Measurements from ENCODE around the gene STXBP2.

Gene STXBP2

DNA sequence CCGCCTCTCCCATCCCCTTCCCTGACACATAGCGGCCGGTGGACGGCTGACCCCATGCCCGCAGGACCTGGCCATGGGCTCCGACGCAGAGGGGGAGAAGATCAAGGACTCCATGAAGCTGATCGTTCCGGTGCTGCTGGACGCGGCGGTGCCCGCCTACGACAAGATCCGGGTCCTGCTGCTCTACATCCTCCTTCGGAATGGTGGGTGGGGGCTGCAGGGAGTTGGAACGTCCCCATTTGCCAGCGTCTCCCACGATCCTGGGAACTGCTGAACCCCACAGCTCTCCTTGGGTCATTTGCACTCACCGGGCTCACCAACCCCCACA, 7.6 kb downstream of the STXBP2 start:
- Histone ChIP-seq H3K4me3 (no peak overlapping the region), H3K27ac (no peak overlapping the region)

- H3K4me3 ChIP-seq: no peak overlapping the region
- H3K27ac ChIP-seq: no peak overlapping the region
Measured at GRCh38 chr19:7645163-7645562, 8.3 kb downstream of the STXBP2 start.

- H3K27ac ChIP-seq: no peak overlapping the region
- no peak overlapping the region for H3K4me3 ChIP-seq
Measured at GRCh38 chr19:7645656-7646425, 8.9 kb downstream of the STXBP2 start.

GRCh38 chr19:7646426-7646700, 9.5 kb downstream of the STXBP2 start:
- Histone ChIP-seq H3K4me3 (no peak overlapping the region), H3K27ac (no peak overlapping the region)

GRCh38 chr19:7647156-7647555, 10.2 kb downstream of the STXBP2 start:
- Histone ChIP-seq H3K4me3 (no peak overlapping the region), H3K27ac (no peak overlapping the region)

GRCh38 chr19:7648265-7649014, 11.5 kb downstream of the STXBP2 start:
- no peak overlapping the region for H3K4me3 ChIP-seq
- H3K27ac ChIP-seq: no peak overlapping the region

- Histone ChIP-seq H3K27ac (no peak overlapping the region), H3K4me3 (no peak overlapping the region)
Measured at GRCh38 chr19:7650148-7650547, 13.2 kb downstream of the STXBP2 start.

GRCh38 chr19:7652061-7652641, 15.2 kb downstream of the STXBP2 start:
- Histone ChIP-seq H3K27ac (peak overlapping the region in 1 of 21 experiments; percentile 51), H3K4me3 (peak overlapping the region in 2 of 7 experiments; percentile 4 to 6)

DNA sequence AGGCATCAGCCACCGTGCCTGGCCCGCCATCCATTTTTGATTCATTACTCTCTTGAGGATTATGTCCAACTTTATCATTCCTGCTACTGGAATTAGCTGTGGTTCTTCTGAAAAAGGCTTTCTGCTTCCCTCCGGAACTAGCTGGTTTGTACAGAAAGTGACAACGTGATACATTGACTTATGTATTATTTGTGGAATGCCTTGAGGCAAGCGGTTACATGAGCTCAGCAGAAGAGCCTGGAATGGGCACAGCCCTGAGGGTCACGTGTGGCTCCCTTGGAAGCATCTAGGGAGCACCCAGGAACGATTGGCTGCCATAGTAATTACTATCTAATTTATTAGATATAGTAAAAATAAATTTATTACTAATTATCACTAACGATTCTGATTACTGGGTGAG, 17.5 kb downstream of the STXBP2 start:
- H3K27ac ChIP-seq: no peak overlapping the region
- no peak overlapping the region for H3K4me3 ChIP-seq

- no peak overlapping the region for H3K4me3 ChIP-seq
- H3K27ac ChIP-seq: no peak overlapping the region
Measured at GRCh38 chr19:7655581-7655980, 18.7 kb downstream of the STXBP2 start.

DNA sequence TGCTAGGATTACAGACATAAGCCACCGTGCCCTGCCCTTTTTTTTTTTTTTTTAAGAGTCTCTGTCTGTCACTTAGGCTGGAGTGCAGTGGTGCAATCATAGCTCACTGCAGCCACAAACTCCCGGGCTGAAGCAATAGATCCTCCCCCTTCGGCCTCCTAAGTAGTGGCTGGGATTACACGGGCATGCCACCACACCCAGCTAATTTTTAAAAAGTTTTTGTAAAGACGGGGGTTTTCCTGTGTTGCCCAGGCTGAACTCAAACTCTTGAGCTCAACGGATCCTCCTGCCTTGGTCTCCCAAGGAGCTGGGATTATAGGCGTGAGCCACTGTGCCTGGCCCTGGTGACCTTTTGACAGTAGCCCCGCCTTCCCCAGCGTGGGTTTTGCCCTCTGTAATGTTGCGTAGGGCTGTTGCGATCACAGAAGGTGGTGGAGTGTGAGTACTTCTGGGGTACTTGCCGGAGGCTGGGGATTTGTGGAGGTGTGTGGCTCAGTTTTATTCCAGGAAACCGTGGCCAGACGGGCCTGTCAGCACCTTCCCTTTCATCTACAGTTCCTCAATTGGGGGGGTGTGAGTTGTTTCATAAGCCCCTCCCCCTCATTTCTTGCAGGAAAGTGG, 20.3 kb downstream of the STXBP2 start:
- Histone ChIP-seq H3K27ac (peak overlapping the region in 4 of 21 experiments; percentile 46 to 66 (median 56)), H3K4me3 (no peak overlapping the region)

DNA sequence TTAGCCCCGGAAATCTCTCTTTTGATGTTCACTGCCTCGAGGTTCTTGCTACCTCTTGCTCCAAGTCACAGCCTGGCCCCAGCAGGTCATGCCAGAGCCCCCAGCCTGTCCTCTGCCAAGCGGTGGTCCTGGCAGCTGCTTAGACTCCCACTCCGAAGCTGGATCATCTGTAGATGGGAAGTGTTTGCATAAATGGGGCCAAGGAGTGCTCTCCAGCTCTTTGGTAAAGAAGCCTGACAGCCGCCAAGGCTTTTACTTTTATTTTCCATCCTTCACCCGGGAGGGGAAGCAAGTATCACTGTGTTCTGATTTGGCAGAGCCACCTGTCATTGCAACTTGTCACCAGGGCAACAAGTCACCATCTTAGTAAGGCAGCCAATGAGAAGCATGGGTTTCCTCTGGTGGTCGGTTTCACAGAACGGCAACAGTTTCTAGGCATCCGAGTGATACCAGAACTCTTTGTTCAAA, 21.3 kb downstream of the STXBP2 start:
- H3K27ac ChIP-seq: peak overlapping the region in 3 of 21 experiments; percentile 44 to 60 (median 59)
- no peak overlapping the region for H3K4me3 ChIP-seq

DNA sequence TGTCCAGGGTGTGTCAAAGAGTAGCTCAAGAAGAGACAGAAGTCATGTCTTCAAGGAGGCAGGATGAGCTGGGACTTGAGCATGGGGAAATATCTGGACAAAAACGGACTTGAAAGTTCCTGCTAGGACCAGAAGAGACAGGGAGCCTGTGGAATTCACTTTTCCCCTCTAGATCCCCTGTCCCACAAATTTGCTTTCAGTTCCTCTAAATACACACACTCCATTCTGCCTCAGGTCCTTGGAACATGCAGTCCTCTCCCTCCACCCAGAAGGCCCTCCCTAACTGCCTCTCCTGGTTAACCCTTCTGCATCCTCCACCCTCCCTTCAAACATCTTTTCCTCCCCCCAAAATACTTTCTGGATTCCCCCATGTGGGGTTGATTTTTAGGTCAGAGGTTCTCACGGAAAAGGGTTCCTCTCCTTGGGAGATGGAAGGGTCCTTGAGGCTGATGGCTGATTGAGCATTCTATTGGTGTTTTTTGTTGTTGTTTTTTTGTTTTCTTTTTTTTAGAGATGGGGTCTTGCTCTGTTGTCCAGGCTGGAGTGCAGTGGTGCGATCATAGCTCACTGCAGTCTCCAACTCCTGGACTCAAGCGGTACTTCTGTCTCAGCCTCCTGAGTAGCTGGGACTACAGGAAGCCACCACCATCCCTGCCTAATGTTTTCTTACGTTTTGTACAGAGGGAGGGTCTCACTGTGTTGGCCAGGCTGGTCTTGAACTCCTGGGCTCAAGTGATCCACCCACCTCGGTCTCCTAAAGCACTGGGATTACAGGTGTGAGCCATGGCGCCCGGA, 25.0 kb downstream of the STXBP2 start:
- H3K4me3 ChIP-seq: no peak overlapping the region
- no peak overlapping the region for H3K27ac ChIP-seq

- H3K4me3 ChIP-seq: no peak overlapping the region
- no peak overlapping the region for H3K27ac ChIP-seq
Measured at GRCh38 chr19:7662657-7663056, 25.7 kb downstream of the STXBP2 start.

- H3K27ac ChIP-seq: no peak overlapping the region
Measured at GRCh38 chr19:7663706-7664105, 26.8 kb downstream of the STXBP2 start.

DNA sequence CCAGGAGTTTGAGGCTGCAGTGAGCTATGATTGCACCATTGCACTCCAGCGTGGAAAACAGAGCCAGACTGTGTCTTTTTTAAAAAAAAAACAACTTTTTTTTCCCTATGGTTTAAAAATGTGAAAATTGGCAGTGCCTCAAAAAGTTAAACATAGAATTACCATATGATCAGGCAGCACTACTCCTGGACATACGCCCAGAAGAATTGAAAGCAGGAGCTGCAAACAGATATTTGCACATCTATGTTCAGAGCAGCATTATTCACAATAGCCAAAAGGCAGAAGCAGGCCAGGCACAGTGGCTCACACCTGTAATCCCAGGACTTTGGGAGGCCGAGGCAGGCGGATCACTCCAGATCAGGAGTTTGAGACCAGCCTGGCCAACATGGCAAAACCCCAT, 28.2 kb downstream of the STXBP2 start:
- Histone ChIP-seq H3K27ac (no peak overlapping the region), H3K4me3 (no peak overlapping the region)

More at GRCh38 chr19:7663706-7664105, 26.8 kb downstream of the STXBP2 start:
- no peak overlapping the region for H3K4me3 ChIP-seq

DNA sequence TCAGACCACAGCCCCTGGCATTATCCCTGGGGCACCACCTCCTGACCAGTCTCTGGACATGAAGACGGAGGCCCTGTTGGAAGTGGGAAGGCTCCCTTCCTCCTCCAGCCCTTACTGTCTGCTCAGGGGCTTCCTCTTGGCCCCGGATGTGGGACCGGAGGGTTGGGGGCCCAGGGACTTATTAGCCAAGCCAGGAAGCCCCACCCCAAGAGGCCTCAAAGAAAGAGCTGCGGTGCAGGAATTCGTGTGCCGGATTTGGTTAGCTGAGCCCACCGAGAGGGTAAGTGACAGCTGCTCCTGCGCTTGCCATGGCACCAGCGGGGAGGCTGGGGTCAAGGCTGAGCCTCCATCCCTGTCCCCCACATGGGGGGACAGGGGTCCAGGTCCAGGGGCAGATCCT, 31.9 kb downstream of the STXBP2 start, which contains the start of gene RETN:
Gene RETN (plus strand): TSS at position 208 of the 400 bp plus-strand sequence. CDS start 278 bp downstream, outside the sequence.
- Histone ChIP-seq H3K4me3 (no peak within 1 kb of the TSS), H3K27ac (no peak within 1 kb of the TSS)

- H3K27ac ChIP-seq: no peak overlapping the region
- no peak overlapping the region for H3K4me3 ChIP-seq
Measured at GRCh38 chr19:7669641-7670040, 32.7 kb downstream of the STXBP2 start.

- H3K27ac ChIP-seq: no peak overlapping the region
Measured at GRCh38 chr19:7670150-7670783, 33.4 kb downstream of the STXBP2 start.

More at GRCh38 chr19:7670150-7670783, 33.4 kb downstream of the STXBP2 start:
- H3K4me3 ChIP-seq: peak overlapping the region in 1 of 7 experiments; percentile 22
